Activated CD4-positive, CD25-positive, alpha-beta regulatory T cell treated with anti-CD3 and anti-CD28 coated beads, Interleukin-2, amount 50 U/mL, for 16 hours (primary cell): ENCODE results near the gene SLC4A9.

ENCODE experiments used
- DNase-seq: peaks from one replicate; pipeline ENCODE4 v3.0.0-alpha.2; 2020; ENCODE audit warnings: low read depth, low spot score

The SLC4A9 gene

DNA sequence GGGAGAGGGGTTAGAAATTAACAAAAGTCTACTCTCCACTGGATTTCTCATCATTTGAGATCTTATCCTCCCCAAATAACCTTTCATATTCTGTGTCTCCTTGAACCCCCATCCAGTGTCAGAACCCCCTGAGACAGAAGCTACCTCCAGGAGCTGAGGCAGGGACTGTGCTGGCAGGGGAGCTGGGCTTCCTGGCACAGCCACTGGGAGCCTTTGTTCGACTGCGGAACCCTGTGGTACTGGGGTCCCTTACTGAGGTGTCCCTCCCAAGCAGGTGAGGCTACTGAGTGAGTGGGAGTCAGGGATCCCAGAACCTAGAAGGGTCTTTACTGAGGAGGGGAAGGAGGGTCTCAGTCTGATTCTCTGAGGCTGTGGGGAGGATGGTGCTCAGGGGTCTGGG is 1.9 kb downstream of the SLC4A9 start:
- DNase-seq = no peak

DNA sequence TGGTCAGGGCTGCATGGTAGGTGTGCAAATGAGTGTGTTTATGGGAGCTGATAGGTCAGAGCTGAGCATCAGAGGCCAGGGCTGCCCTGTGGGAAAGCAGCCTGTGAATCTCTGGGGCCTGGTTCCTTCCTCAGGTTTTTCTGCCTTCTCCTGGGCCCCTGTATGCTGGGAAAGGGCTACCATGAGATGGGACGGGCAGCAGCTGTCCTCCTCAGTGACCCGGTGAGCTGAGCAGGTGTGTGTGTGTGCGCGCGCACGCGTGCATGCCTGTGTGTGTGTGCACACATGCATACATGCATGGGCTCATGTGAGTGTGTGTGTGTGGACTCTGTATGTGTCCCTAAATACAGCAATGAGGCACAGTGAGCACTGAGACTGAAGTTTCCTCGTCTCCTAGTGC is 2.3 kb downstream of the SLC4A9 start:
- DNase-seq = no peak

DNA sequence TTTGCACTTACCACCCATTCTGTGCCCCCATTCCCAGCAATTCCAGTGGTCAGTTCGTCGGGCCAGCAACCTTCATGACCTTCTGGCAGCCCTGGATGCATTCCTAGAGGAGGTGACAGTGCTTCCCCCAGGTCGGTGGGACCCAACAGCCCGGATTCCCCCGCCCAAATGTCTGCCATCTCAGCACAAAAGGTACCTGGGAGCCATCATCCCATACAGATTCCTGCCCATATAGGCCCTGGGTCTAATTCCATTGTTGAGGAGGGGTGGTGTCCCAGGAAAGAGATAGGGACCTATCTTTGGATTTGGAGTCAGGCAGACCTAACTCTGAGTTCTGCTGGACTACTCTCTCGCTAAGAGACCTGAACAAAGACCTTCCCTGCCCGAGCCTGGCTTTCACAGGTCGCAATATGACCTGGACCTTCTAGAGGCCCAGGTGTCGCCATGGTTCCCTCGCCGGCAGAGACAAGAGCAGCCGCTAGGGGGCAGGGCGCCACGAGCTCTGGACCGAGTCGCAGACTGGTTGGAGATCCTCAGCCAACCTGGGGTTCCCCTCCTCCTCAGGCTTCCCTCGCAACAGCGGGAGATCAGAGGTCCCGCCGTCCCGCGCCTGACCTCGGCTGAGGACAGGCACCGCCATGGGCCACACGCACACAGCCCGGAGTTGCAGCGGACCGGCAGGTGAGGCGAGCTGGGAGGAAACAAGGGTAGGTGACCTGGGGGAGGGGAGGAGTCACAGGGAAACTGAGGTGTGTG is 3.1 kb downstream of the SLC4A9 start:
- peak; percentile 72 for DNase-seq

DNA sequence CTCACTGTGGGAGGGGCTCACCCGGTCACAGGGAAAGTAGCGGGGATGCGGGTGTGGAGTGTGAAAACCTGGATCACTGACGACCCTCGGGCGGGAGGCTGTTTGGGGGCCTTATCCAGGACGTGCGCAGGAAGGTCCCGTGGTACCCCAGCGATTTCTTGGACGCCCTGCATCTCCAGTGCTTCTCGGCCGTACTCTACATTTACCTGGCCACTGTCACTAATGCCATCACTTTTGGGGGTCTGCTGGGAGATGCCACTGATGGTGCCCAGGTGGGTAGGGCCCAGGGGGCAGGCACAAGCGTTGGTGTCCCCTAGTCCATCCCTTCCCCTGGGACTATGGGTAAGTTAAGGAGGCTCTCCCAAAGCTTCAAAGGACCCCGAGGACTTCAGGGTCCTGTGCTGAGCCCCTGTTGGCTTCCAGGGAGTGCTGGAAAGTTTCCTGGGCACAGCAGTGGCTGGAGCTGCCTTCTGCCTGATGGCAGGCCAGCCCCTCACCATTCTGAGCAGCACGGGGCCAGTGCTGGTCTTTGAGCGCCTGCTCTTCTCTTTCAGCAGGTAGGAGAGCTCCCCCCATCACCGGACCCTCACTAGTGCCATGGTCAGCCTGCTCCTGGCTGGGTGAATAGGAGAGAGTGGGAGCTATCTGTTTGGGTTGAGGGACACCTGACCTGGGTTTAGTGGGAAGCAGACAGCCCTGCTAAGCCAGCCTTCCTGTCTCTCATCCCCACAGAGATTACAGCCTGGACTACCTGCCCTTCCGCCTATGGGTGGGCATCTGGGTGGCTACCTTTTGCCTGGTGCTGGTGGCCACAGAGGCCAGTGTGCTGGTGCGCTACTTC is 3.9 kb downstream of the SLC4A9 start:
- no peak for DNase-seq

DNA sequence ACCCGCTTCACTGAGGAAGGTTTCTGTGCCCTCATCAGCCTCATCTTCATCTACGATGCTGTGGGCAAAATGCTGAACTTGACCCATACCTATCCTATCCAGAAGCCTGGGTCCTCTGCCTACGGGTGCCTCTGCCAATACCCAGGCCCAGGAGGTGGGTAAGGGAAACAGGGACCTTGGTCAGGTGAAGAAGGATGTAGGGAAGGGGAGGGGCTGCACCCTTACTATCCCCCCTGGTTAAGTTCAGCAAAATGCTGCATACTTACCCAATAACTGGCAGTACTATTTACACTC is 4.4 kb downstream of the SLC4A9 start:
- DNase-seq = no peak

DNA sequence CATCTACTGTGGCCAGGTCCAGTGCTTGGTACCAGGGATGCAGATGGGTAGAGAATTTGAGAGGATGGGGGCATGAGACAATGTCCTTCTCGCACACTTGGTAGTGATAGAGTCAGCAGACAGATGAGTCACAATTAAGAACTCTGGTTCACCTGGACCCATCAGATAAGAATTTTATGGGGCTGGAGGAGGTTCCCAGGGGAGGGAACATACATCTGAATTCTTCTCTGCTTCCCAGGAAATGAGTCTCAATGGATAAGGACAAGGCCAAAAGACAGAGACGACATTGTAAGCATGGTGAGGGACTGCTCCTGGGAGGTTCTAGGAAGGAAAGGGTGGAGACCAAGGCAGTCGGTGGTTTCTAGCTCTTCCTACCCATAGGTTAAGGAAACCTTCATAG is 5.3 kb downstream of the SLC4A9 start:
- no peak for DNase-seq

DNA sequence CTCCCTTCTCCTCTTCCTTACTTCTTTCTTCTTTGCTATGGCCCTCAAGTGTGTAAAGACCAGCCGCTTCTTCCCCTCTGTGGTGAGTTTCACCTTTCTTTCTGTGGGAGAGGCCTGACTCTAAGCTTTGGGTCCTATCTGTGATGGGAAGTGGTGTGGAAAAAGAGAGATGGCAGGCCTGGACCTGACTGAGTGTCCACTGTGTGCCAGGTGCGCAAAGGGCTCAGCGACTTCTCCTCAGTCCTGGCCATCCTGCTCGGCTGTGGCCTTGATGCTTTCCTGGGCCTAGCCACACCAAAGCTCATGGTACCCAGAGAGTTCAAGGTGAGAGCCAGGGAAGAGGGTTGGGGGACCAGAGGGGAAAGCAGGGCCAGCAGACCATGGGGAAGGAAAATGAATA is 5.9 kb downstream of the SLC4A9 start:
- DNase-seq = no peak

DNA sequence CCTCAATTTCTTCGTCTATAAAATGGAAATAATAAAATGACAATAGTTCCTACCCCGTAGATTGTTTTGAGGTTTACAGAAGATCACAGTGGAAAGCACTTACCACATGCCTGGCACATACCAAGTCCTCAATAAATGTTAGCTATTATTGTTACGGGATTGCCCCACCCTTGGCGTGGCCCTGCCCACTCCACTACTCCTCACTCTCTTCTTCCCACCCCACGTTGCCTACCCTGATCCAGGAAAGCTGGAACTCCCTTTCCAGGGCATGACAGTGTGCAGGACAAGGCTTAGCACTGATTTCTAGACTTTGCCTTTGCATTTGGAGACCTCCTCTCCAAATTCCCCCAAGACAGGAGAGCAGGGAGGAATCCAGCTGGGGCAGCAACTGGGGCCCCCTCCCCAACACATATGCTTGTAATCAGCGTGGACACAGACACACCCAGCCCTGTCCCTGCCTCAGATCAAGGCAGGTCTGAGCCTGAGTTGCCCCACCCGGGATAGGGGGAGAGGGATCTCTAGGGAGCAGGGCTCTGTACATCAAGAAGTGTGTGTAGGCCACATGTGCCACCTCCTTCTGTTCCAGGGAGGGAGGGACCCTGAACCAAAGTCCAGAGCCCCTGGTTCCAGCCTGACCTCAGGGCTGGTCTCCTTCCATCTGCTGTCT is 6.7 kb downstream of the SLC4A9 start:
- no peak for DNase-seq

DNA sequence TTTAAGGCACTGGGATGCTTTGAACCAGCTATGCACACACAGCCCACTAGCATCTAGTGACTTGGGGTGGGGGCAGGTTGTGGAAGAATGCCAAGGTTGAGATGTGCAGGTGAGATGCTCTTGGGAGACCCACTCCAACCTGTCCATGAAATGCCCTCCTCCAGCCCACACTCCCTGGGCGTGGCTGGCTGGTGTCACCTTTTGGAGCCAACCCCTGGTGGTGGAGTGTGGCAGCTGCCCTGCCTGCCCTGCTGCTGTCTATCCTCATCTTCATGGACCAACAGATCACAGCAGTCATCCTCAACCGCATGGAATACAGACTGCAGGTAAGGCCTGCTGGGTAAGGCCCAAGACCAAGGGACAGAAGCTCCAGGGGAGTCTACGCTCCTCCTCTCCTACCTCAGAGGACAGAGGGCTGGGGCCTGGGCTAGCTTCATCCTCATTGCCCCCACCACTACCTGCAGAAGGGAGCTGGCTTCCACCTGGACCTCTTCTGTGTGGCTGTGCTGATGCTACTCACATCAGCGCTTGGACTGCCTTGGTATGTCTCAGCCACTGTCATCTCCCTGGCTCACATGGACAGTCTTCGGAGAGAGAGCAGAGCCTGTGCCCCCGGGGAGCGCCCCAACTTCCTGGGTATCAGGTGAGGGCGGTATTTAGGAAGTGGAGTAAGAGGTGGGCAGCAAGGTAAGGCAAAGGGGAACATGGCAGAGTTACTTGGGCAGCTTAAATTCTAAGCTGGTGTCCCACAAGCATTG is 7.4 kb downstream of the SLC4A9 start:
- DNase-seq = no peak

DNA sequence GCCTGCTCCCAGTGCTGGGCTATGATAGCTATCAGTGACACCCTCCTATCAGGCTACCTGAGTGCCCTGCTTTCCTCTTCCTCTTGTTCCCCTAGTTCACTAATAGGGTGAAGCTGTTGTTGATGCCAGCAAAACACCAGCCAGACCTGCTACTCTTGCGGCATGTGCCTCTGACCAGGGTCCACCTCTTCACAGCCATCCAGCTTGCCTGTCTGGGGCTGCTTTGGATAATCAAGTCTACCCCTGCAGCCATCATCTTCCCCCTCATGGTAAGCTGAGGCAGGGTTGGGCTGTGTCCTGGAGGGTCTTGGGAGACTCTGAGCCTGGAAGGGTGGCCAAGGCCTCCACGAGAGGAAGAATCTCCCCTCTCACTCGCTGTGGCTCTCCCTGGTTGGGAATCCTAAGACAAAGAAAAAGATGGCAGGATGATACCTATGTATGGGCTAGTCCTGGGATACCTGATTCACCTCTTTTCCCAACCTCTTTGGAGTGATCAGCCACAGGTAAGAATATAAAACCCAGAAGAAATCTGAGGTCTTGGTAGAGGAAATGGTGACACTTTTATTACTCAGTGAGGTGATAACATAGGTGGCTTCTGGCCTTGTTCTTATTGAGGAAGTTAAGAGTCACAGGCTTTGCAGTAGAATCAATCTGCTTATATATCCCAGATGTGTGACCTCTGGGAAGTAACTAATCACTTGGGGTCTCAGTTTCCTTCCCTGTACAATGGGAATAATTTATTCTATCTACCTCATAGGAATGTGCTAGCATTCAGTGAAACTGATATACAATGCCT is 11.6 kb downstream of the SLC4A9 start:
- no peak for DNase-seq

DNA sequence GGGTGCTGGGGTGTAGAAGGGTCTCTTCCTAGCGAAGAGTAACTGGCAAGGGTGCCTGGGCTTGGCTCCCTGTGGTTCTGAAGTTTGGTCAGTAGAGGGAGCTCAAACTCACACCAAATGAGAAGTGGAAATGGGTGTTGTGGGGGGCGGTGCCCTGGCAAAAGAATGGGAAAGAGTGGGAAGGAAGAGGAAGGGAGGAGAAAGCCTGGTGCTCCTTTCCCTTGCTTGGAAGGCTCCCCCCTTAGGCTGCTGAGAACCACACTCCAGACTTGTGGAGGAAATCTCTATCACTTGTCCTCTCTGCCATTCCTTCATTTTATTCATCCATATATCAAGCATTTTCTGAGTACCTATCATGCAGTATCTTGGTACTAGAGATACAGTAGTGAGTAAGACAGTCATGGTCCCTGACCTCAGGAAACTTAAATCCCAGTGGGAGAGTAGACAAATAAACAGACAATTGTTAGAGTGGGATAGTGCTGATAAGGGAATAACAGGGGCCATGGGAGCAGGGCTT is 13.0 kb downstream of the SLC4A9 start:
- DNase-seq = no peak

DNA sequence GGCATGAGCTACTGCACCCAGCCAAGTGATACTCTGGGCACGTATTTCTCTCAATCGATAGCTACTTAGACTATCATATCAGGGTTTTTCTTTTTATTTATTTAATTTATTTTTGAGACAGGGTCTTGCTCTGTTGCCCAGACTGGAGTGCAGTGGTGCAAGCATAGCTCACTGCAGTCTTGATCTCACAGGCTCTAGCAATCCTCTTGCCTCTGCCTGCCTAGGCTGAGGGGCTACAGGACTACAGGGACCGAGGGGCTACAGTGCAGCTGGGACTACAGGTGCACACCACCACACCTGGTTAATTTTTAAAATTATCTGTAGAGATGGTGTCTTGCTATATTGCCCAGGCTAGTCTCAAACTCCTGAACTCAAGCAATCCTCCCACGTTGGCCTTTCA is 21.4 kb downstream of the SLC4A9 start:
- DNase-seq = no peak

DNA sequence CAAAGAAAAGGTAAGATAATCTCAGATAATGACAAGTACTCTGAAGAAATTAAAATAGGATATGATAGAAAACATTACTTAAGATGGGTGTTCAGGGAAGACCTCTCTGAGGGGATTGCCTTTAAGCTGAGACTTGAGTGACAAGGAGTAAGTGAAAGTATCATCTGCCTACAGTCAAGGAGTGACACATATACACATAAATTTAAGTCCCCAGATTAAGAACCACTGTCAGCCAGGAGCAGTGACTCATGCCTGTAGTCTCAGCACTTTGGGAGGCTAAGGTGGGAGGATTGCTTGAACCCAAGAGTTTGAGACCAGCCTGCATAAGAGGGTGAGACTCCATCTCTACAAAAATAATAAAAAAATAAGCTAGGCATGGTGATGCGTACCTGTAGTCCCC is 22.0 kb downstream of the SLC4A9 start:
- no peak for DNase-seq

DNA sequence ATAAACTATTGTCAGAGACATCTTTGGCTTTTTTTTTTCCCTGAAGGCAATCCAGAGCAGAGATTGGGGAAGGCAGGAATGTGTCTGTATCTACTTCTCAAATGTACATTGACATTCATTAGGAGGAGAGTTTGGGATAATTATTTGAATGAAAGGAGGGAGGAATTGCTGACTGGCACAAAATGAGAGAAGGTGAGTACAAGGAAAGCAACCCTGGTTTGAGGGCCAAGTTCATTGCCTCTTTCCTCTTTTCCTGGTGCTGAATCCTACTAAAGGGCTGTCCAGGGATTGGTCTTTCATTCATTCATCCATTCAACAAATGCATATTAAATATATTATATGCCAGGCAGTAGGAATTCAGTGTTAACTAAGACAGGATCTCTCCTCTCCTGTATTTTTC is 22.9 kb downstream of the SLC4A9 start:
- DNase-seq = no peak

DNA sequence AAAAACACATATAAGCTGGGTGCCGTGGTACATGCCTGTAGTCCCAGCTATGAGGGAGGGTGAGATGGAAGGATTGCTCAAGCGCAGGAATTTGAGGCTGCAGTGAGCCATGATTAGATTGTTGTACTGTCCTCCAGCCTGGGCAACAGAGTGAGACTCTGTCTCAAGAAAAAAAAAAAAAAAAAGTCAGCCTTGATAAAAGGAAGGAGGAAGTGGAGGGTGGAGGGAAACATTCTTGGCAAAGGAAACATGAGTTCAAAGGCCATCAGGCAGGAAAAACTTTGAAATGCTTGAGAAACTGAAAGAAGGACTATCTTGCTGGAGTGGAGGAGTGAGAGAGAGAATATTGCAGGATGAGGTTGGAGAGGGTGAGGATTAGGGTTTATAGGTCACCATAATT is 23.3 kb downstream of the SLC4A9 start:
- DNase-seq = no peak

DNA sequence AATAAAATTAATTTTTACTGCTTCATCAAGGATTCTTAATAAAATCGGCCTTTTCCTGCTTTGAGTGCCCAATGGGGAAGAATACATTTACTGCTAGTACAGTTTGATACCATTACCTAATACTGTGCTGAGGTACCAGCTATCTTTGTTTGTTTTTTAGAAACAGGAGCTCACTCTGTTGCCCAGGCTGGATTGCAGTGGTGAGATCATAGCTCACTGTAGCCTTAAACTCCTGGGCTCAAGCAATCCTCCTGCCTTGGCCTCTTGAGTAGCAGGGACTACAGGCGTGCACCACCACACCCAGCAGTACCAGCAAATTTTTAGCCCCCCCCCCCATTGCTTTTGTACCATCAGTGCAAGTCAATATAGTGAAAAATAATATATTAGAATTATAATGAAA is 28.1 kb downstream of the SLC4A9 start:
- DNase-seq = no peak

DNA sequence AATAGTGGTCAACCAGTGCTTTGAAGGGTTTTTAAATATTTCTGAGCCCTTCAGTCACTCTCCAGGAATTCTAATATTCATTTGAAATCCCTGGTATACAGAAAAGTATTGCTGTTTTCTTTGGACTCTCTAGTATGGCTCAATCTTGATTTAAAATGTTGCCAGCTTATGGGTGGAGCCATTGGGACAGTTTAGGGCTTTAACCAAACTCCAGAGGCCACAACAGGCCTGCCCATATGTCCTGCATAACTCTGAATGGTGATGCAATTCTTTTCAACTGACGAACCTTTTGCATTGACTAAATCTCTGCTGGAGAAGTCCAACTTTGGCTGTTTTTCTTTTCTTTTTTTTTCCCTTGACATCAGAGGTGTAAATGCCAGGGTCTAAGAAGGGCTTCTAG is 31.3 kb downstream of the SLC4A9 start:
- no peak for DNase-seq

DNA sequence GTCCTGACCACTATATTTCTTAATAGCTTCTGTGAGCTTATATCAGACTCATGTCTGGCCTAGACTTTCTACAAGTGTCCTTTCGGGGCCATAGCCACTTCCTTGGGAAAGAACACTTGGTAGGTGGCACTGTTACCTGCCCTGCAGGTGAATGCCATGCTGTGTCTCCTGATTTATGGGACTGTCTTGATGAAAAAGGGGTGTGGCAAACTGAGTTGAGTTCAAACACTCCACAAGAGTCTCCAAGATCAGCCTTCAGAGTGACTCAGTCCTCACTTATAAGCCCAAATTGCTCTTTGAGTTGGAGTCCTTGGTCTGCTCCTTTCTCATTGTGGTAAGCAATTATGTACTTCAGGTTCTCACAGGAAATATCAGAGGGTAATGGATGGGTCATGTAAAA is 31.7 kb downstream of the SLC4A9 start:
- no peak for DNase-seq

DNA sequence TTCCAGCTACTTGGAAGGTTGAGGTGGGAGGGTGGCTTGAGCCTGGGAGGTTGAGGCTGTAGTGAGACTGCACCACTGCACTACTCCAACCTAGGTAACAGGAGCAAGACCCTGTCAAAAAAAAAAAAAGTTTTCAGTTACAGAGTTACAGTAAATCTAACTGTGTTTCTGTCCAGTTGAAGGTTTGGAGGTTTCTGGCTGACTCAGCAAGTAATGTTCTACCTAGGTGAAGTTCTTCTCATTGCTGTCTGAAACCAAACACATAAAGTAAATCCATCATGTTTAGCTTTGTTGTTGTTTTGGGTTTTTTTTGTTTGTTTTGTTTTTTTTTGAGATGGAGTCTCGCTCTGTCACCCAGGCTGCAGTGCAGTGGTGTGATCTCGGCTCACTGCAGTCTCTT is 33.7 kb downstream of the SLC4A9 start:
- no peak for DNase-seq

DNA sequence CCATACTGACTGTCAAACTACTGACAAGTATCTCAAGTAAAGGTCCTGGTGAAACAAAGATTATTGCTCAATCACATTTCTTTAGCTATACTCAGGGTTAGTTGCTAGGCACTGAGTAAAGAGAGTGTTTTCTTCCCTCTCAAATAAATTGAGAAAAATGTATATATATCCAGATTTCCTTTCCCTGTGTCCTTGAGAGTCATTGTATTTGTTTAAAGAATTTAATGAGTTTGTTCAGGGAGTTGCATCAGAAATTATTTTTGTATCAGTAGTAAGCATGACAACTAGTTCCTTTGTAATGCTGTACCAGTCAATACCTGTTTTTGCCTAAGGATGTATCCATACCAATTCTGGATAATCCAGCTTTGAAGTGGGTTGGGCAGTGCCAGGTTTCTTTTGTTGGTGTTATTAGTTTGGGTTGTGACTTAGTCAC is 38.4 kb downstream of the SLC4A9 start:
- DNase-seq = no peak
